Upper lobe of left lung (tissue), 4 donors: ENCODE data around the gene CCDC82.

Experiments used
- EP300 ChIP-seq, 4 donors: sonication (generic); formaldehyde crosslinking; IDR thresholded peaks; one replicate each; pipeline ENCODE4 v1.5.1; 2017; ENCODE audit warnings: antibody characterized with exemption in 4 of 4, control low read depth in 2 of 4
- POLR2A ChIP-seq, 4 donors: fragments of 450-650 bp; IDR thresholded peaks; one replicate each; pipeline ENCODE4 v1.5.1; 2016 to 2017; ENCODE audit warnings: antibody characterized with exemption in 4 of 4, mild to moderate bottlenecking in 2 of 4
- POLR2AphosphoS5 ChIP-seq, 2 donors: sonication (generic); formaldehyde crosslinking; IDR thresholded peaks; one replicate each; pipeline ENCODE4 v1.5.1; 2017; ENCODE audit warnings: antibody characterized with exemption in 2 of 2
- TF ChIP-seq, protein P1 (sequence below), 6 experiments: fragments of 450-650 bp in 4 of 6; fragments of 200-600 bp in 2 of 6; sonication (generic) in 2 of 6; IDR thresholded peaks; one replicate each; pipeline ENCODE4 v1.5.1; 2016 to 2019; ENCODE audit warnings: antibody characterized with exemption in 6 of 6

DNA sequence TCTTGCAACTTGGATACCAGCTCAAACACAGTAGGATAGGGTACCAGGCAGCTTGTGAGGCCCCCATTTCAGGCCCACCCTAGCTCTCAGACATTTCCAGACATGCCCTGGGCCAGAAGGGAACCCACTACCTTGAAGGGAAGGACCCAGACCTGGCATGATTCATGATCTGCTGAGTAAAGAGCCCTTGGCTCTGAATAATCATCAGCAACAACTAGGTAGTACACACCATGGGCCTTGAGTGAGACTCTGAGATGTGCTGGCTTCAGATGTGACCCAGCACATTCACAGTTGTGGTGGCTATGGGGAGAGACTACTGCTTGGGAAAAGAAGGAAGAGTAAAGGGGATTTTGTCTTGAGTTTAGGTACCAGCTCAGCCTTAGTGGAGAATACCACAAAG, 23.7 kb upstream of the CCDC82 start:
- TF ChIP-seq, protein P1, sequence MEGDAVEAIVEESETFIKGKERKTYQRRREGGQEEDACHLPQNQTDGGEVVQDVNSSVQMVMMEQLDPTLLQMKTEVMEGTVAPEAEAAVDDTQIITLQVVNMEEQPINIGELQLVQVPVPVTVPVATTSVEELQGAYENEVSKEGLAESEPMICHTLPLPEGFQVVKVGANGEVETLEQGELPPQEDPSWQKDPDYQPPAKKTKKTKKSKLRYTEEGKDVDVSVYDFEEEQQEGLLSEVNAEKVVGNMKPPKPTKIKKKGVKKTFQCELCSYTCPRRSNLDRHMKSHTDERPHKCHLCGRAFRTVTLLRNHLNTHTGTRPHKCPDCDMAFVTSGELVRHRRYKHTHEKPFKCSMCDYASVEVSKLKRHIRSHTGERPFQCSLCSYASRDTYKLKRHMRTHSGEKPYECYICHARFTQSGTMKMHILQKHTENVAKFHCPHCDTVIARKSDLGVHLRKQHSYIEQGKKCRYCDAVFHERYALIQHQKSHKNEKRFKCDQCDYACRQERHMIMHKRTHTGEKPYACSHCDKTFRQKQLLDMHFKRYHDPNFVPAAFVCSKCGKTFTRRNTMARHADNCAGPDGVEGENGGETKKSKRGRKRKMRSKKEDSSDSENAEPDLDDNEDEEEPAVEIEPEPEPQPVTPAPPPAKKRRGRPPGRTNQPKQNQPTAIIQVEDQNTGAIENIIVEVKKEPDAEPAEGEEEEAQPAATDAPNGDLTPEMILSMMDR (IDR thresholded peaks at IDR 0.05) = no peak
- TF ChIP-seq POLR2A (IDR thresholded peaks at IDR 0.05) (no peak), POLR2AphosphoS5 (IDR thresholded peaks at IDR 0.05) (no peak), EP300 (IDR thresholded peaks at IDR 0.05) (no peak)
